ENCODE measurements around the gene DNAH11.
"Not testable (repeated sequence)": the region's sequence is repeated elsewhere in the genome, so short reads cannot be mapped to it uniquely, and the experiment has no call there.

DNAH11 gene

DNA sequence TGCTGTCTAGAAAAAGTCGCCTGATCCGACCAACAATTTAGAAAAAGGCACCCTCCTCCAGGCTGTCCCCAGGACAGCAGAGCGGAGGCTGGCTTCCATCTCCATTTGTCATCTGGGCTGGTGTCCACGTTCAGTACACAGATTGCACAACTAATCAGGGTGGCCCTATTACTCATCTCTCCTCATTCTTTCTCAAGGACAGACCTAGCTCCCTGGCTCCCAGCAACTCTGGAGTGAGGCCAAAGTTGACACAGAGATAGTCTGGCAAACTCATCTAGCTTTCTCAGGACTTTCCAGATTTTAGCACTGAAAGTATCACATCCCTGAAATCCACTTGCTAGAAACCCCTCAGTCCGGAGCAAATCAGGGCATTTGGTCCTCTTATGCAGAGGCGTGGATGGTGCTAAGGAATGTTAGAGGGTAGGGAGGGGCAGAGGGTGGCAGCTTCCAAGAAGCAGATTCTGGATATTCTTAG, 75.1 kb downstream of the DNAH11 start:
- DNase-seq (ENCODE audit: low spot score), result no peak

- DNase-seq (ENCODE audit: low spot score), result no peak
These were observed 75.9 kb downstream of the DNAH11 start for GRCh38 chr7:21618706-21619105.

GRCh38 chr7:21620054-21620453, 77.2 kb downstream of the DNAH11 start:
- DNase-seq (ENCODE audit: low spot score), result no peak

DNA sequence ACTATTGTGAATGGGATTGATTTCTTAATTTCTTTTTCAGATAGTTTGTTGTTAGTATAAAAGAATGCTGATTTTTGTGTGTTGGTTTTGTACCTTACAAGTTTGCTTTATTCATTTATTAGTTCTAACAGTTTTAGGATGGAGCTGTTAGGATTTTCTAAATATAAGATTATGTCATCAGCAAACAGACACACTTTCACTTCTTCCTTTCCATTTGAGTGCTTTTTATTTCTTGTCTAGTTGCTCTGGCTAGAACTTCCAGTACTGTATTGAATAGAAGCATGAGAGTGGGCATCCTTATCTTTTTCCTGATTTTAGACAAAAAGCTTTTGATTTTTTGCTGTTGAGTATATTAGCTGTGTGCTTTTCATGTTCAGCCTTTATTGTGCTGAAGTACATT, 81.5 kb downstream of the DNAH11 start:
- no peak for DNase-seq (ENCODE audit: low spot score)

DNA sequence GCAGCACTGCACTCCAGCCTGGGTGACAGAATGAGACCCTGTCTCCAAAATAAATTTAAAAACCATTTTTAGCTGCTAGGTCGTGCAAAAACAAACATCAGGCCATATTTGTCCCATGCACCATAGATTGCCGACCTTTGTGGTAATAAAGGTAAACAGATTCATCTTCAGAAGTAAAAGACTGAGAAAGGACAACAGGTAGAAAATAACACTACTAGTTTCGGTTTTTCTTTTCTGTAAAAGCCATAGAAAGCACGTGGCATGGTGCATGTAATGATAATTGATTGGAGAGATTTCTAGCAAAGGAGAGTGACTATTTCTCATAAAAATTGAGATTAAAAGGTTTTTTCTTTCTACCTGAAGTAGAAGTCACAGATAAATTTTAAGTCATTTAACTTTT, 93.9 kb downstream of the DNAH11 start:
- no peak for DNase-seq (ENCODE audit: low spot score)

DNA sequence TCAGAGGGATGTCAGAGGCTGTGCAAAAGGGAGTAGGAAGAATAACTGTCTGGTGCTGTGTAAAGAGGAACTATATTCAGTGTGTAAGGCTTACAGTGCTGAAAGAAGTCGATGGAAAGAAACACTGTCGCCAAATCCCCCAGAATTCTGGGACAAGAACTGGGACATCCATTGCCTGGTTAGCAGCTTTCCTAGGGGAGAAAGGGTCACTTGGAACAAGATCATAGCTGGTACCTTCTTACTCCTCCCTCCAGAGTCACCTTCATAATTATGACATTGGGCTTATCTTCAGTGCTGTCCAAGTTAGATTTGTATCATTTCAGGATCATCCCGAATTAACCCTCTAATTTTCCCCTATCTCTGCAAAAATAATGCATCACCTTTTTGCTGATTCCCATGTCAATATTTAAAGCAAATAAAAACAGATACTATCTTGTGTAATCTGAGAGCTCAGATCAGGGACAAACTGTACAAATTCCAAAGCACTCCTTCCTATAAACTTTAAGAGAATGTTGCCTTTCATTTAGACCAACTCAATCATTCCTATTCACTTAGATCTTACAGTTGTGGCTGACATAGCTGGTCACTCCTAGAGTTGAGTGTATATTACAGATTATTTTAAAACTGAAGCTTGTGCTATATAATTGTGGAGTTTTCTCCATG, 96.5 kb downstream of the DNAH11 start:
- DNase-seq (ENCODE audit: low spot score), result no peak

GRCh38 chr7:21640105-21640504, 97.3 kb downstream of the DNAH11 start:
- DNase-seq (ENCODE audit: low spot score), result no peak

DNA sequence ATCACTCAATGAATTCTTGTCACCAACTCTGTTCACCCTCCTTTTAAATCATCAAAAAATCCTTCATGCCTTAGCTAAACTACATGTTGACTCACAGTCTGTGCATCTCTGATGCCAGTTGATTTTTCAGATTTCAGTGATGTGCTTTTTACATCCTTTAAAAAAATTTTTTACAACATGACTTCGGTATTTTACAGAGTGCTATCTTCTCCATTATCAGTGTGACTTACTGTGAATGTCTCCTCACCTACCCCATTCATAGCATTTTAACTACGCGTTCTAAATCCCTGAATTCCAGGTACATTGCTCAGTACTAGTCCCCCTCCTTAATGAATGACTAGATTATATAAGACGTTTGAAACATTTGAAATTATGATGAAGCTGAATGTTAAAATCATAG, 98.7 kb downstream of the DNAH11 start:
- no peak for DNase-seq (ENCODE audit: low spot score)

DNA sequence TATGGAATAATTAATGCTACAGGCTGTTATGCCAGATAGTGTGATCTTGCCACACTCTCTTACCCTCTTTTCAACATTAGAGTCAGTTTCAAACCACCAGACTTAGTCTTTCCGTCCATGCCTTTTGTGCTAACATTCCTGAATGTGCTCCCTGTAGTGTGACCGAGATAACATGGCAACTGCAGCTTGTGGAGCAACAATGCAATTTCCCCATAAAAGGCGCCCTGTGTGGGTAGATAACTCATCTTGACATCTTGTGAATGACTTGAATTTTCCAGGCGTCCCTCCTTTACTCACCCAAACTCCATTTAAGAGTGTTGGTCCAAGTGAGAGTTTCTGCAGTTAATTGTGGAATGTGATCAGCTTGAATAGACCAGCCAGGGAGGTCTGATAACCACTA, 99.6 kb downstream of the DNAH11 start:
- DNase-seq (ENCODE audit: low spot score), result no peak

DNA sequence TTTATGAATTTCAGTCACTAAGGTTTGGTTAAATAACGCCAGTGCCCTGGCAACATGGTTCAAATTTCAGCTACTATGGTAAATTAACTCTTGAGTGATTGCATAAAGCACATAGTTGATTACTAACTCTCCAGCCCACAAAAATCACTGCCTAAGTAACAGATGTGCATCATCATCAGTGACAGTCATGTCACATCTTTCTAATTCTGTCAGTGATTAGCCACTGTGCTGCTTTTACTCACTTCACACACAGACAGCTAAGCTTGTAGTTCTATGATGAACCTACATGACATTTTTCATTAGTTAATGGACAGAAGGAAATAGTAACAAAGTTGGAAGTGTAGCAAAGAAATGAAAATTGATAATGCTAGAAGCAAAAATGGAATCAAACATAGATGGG, 108.9 kb downstream of the DNAH11 start:
- DNase-seq (ENCODE audit: low spot score), result peak; percentile 11

DNA sequence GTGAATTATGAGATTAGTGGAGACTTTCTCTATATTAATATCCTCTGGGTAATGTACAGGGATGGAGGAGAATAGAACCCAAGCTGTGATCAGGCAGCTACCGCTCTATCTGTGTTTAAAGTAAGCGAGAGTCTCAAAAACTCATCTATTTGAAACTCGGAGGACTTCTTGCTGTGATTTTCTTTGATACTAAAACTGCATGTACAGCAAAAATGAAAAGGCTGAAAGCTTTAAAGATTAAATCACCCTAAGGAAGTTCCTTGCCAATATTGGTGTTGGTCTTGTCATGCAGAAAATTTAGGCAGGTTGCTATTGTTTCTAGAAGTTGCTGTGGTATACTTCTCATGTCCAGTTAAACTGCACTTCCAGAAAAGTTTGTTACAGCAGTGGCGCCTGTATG, 110.8 kb downstream of the DNAH11 start:
- DNase-seq (ENCODE audit: low spot score), result no peak

- no peak for DNase-seq (ENCODE audit: low spot score)
These were observed 113.2 kb downstream of the DNAH11 start for GRCh38 chr7:21656081-21656480.

GRCh38 chr7:21656796-21657195, 114.0 kb downstream of the DNAH11 start:
- DNase-seq (ENCODE audit: low spot score), result no peak

- DNase-seq (ENCODE audit: low spot score), result no peak
These were observed 127.7 kb downstream of the DNAH11 start for GRCh38 chr7:21670496-21670895.

GRCh38 chr7:21671859-21672258, 129.0 kb downstream of the DNAH11 start:
- DNase-seq (ENCODE audit: low spot score), result no peak

GRCh38 chr7:21675255-21675654, 132.4 kb downstream of the DNAH11 start:
- DNase-seq (ENCODE audit: low spot score), result no peak

- DNase-seq (ENCODE audit: low spot score), result no peak
These were observed 147.9 kb downstream of the DNAH11 start for GRCh38 chr7:21690705-21691104.

- DNase-seq (ENCODE audit: low spot score), result not testable (repeated sequence)
These were observed 148.3 kb downstream of the DNAH11 start for GRCh38 chr7:21691146-21691545.

DNA sequence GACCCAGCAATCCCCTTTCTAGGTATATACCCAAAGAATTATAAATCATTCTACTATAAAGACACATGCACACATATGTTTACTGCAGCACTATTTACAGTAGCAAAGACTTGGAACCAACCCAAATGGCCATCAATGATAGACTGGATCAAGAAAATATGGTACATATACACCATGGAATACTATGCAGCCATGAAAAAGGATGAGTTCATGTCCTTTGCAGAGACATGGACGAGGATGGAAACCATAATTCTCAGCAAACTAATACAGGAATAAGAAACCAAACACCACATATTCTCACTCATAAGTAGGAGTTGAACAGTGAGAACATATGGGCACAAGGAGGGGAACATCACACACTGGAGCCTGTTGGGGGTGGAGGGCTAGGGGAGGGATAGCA, 157.7 kb downstream of the DNAH11 start:
- DNase-seq (ENCODE audit: low spot score), result not testable (repeated sequence)

- DNase-seq (ENCODE audit: low spot score), result no peak
These were observed 159.5 kb downstream of the DNAH11 start for GRCh38 chr7:21702303-21702702.

GRCh38 chr7:21704359-21704758, 161.5 kb downstream of the DNAH11 start:
- no peak for DNase-seq (ENCODE audit: low spot score)

- no peak for DNase-seq (ENCODE audit: low spot score)
These were observed 163.3 kb downstream of the DNAH11 start for GRCh38 chr7:21706131-21706530.

DNA sequence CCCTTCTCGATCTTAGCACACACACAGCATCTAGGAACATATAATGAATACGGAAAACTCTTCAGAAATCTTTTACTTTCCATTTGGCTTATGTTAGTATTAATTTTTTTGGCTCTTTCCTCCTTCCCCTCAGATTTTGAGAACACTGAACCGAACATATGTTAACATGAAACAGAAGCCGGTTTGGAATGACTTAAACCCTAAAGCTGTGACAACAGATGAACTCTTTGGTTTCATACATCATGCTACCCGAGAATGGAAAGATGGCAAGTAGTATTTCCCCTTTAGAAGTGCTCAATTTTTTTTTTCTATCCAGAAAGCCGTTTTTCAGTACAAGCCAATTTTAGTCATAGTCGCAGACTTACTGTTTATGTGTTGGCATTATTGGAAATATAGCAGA, 164.7 kb downstream of the DNAH11 start:
- DNase-seq (ENCODE audit: low spot score), result no peak

DNA sequence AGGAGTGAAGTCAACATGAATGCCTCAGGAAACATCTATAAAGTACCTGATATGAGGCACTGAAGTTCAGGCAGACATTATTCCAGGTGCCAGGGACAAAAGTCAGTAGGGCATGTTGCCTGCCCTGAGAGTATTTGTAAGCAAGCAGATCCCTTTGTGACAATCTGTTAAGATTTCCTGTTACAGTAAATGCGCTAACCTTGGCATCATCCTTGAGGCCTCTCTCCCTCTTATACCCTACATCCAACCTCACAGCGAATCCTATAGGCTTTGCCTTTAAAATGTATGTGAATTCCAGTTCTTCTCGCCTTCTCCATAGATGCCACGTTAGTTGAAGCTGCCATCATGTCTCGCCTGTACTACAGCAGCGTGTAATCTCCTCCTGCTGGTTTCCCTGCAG, 165.3 kb downstream of the DNAH11 start:
- no peak for DNase-seq (ENCODE audit: low spot score)
